ENCODE results near the gene NTSR1.

Gene NTSR1

GRCh38 chr20:62741191-62741691 is 32.6 kb downstream of the NTSR1 start:
- DNase-seq = peak; percentile 23

- no peak for DNase-seq
These were observed 33.3 kb downstream of the NTSR1 start for GRCh38 chr20:62741701-62742491.

- DNase-seq = no peak
These were observed 33.9 kb downstream of the NTSR1 start for GRCh38 chr20:62742550-62742949.

GRCh38 chr20:62742979-62743776 is 34.5 kb downstream of the NTSR1 start:
- no peak for DNase-seq

- no peak for DNase-seq
These were observed 35.2 kb downstream of the NTSR1 start for GRCh38 chr20:62743777-62744317.

- DNase-seq = no peak
These were observed 36.1 kb downstream of the NTSR1 start for GRCh38 chr20:62744741-62745191.

- no peak for DNase-seq
These were observed 36.8 kb downstream of the NTSR1 start for GRCh38 chr20:62745279-62745951.

- DNase-seq = no peak
These were observed 37.3 kb downstream of the NTSR1 start for GRCh38 chr20:62745952-62746288.

- DNase-seq = no peak
These were observed 39.7 kb downstream of the NTSR1 start for GRCh38 chr20:62748311-62748710.

GRCh38 chr20:62749851-62750445 is 41.3 kb downstream of the NTSR1 start:
- no peak for DNase-seq

- DNase-seq = no peak
These were observed 43.0 kb downstream of the NTSR1 start for GRCh38 chr20:62751551-62752150.

GRCh38 chr20:62752181-62752670 is 43.6 kb downstream of the NTSR1 start:
- no peak for DNase-seq

GRCh38 chr20:62752671-62753501 is 44.2 kb downstream of the NTSR1 start:
- DNase-seq = no peak

GRCh38 chr20:62753626-62754025 is 45.0 kb downstream of the NTSR1 start:
- DNase-seq = no peak

- DNase-seq = no peak
These were observed 45.7 kb downstream of the NTSR1 start for GRCh38 chr20:62754122-62754990.

GRCh38 chr20:62754991-62755356 is 46.3 kb downstream of the NTSR1 start:
- DNase-seq = no peak

GRCh38 chr20:62755817-62756724 is 47.4 kb downstream of the NTSR1 start:
- DNase-seq = no peak

- no peak for DNase-seq
These were observed 49.7 kb downstream of the NTSR1 start for GRCh38 chr20:62758226-62758912.

Data from fibroblast of skin of scalp (primary cell).